Right forelimb (tissue), 1 donor: Measurements from ENCODE around the gene RTP1.
"Not testable (repeated sequence)": the region's sequence is repeated elsewhere in the genome, so short reads cannot be mapped to it uniquely, and the experiment has no call there.

ENCODE experiments used
- DNase-seq: peaks from one replicate; pipeline ENCODE4 v3.0.0-alpha.2; 2018

RTP1 gene

GRCh38 chr3:187197335-187197649, at the start of gene RTP1:
RTP1 (plus strand) TSS chr3:187197486; CDS start chr3:187197516, 30 bp downstream.
- no peak for DNase-seq

GRCh38 chr3:187150186-187150585, 47.1 kb upstream of the RTP1 start:
- DNase-seq: no peak

- no peak for DNase-seq
Observed at GRCh38 chr3:187150599-187150998, 46.7 kb upstream of the RTP1 start.

- no peak for DNase-seq
Observed at GRCh38 chr3:187161556-187161955, 35.7 kb upstream of the RTP1 start.

GRCh38 chr3:187162265-187162953, 34.9 kb upstream of the RTP1 start:
- DNase-seq: no peak

GRCh38 chr3:187165144-187165543, 32.1 kb upstream of the RTP1 start:
- DNase-seq: no peak

GRCh38 chr3:187166750-187167149, 30.5 kb upstream of the RTP1 start:
- DNase-seq: no peak

GRCh38 chr3:187167777-187168176, 29.5 kb upstream of the RTP1 start:
- DNase-seq: no peak

GRCh38 chr3:187169231-187169960, 27.9 kb upstream of the RTP1 start:
- no peak for DNase-seq

GRCh38 chr3:187170911-187171310, 26.4 kb upstream of the RTP1 start:
- DNase-seq: not testable (repeated sequence)

- no peak for DNase-seq
Observed at GRCh38 chr3:187172929-187173328, 24.4 kb upstream of the RTP1 start.

- DNase-seq: no peak
Observed at GRCh38 chr3:187181454-187182170, 15.7 kb upstream of the RTP1 start.

GRCh38 chr3:187183210-187183862, 13.9 kb upstream of the RTP1 start:
- DNase-seq: no peak

- no peak for DNase-seq
Observed at GRCh38 chr3:187183903-187184302, 13.4 kb upstream of the RTP1 start.

- no peak for DNase-seq
Observed at GRCh38 chr3:187185759-187186158, 11.5 kb upstream of the RTP1 start.

GRCh38 chr3:187186375-187186774, 10.9 kb upstream of the RTP1 start:
- no peak for DNase-seq

- DNase-seq: no peak
Observed at GRCh38 chr3:187186801-187187421, 10.4 kb upstream of the RTP1 start.

GRCh38 chr3:187188931-187189330, 8.4 kb upstream of the RTP1 start:
- DNase-seq: no peak

GRCh38 chr3:187191271-187191670, 6.0 kb upstream of the RTP1 start:
- no peak for DNase-seq

GRCh38 chr3:187193181-187193580, 4.1 kb upstream of the RTP1 start:
- no peak for DNase-seq

- no peak for DNase-seq
Observed at GRCh38 chr3:187196573-187197334, 532 bp upstream of the RTP1 start.

GRCh38 chr3:187198490-187198889, 1.2 kb downstream of the RTP1 start:
- DNase-seq: no peak
